IPS-NIHi7 (cell line): ENCODE data around the gene GALK1.
"Not testable (repeated sequence)": the region's sequence is repeated elsewhere in the genome, so short reads cannot be mapped to it uniquely, and the experiment has no call there.

Experiments
- DNase-seq: peaks from one replicate; pipeline ENCODE4 v3.0.0; 2012; ENCODE audit warnings: mixed read lengths; ENCODE audit errors: extremely low spot score

GALK1 gene

DNA sequence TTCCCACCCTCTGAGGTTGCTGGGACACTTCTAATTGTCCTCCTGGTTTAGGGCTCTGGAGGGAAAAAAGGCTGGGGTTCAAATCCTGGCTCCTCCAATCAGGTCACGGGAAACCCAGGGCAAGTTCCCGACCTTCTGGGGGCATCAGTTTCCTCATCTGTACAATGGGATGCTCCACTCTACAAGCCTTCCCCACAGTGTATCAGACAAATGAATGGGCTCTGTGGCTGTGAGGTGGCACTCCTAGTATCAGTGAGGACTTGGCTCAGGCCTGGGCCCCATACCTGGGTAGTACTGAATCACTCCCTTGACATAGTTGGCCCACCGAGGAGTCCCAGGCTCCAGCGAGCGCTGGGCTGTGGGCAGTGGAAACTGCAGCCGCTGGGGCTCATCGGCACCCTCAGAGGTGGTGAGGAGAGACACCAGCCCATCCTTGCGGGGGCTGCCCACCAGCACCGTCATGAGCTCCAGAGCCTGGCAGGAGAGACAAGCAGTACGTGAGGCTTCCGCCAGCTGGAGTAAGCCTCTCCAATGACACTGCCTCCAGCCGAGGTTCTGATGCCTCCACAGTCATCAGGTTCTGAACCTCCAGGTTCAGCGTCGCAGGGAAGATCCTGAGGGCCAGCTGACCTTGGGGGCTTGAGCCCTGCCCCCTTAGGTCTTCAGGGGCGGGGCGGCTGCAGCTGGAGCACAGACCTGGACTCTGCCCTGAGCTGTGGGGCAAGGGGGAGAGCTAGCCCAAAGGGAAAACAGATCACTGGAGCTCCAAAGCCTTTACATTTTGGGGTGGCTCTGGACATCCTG is 1.2 kb downstream of the GALK1 start:
- DNase-seq = no peak

DNA sequence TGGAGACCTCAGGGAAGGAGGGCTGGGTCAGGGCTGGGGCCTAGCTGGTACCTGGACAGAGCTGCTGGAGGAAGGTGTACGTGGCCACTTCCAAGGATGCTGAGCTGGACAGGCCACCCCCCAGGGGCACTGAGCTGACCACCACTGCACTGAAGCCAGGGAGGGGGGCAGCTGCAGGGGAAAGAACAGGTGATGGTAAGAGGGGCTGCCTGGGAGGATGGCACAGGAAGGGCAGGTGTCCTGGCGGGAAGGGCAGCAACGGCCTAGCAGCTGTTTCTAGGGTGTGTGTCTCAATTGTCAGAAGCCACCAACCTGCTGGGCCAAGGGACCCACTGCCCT is 1.8 kb downstream of the GALK1 start:
- DNase-seq = no peak

DNA sequence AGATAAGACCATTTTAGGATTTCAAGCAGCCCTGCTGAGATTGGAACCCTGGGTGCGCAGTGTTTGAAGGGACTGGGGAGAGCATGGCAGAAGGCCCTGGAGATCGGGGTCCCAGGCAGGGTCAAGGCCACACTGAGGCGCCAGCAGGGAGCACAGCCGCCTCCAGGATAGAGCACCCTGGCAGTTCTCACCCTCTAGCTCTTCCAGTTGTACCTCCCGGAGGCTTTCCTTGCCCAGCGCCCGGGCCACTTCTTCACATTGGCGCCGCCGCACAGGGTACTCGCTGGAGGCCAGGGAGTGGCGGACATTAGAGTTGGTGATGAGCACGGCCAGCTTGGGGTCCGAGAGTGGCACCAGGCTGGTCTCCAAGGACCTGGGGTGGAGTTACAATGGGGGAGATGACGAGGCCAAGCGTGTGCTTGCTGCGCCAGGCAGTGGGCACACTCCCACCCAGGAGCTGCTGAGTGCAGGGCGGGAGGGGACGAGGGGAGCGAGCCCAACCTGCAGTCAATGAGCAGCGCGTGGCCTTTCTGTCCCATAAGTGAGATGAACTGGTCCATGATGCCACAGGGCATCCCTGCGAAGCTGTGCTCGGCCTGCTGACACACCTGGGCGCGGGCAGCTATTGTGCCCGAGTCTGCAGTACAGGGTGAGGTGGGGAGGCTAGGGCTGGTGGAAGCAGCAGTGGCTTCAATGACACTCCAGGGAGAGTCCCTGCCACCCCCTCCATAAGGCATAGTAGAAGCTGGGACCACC is 2.3 kb downstream of the GALK1 start:
- DNase-seq = no peak

GRCh38 chr17:75759978-75760640 is 4.9 kb downstream of the GALK1 start:
- DNase-seq = not testable (repeated sequence)

- DNase-seq = no peak
These were observed 5.5 kb downstream of the GALK1 start for GRCh38 chr17:75759457-75759856.

DNA sequence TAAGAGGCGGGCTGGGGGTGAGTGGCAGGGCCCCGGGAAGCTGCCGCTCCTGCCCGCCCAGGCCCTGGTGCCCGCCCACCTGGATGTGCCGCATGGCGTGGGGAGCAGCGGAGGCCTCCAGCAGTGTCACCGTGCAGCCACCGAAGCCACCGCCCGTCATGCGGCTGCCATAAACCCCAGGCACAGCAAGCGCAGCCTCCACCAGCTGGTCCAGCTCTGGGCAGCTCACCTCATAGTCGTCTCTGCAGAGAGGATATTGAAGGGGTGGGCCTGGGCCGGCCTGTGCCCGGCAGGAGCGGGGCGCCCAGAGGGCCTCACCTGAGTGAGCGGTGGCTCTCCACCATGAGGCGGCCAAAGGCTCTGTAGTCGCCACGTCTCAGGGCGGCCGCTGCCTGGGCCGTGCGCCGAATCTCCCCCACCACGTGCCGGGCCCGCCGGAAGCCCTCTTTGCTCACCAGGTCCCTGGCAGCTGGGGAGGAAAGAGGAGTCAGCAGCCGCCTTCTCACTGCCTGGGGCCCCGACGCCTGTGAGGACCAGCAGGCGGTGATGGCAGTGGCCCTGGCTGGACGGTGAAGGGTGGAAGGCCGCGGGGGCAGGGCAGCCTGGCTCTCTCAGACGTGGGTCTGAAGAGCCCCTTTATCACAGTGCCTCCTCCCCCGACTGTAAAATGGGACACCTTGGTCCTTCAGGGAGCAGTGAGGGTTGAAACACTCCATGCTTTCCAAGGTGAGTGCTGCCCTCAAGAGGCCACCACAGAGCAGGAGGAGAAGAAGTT is 6.7 kb downstream of the GALK1 start:
- DNase-seq = no peak

DNA sequence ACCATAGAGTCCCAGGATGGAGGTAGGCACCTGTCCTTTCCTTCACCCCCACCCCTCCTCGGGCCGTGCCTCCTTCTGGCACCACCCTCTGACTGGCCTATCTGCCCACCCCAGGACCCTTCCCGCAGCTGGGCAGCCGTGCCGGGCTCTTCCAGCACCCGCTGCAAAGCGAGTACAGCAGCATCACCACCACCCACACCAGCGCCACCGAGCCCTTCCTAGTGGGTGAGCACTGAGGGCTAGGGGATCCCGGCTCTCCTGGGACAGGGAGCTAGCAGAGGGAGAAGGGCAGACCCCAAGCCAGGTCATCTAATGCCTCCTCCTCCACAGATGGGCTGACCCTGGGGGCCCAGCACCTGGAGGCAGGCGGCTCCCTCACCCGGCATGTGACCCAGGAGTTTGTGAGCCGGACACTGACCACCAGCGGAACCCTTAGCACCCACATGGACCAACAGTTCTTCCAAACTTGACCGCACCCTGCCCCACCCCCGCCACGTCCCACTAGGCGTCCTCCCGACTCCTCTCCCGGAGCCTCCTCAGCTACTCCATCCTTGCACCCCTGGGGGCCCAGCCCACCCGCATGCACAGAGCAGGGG is 7.8 kb downstream of the GALK1 start:
- DNase-seq = no peak

DNA sequence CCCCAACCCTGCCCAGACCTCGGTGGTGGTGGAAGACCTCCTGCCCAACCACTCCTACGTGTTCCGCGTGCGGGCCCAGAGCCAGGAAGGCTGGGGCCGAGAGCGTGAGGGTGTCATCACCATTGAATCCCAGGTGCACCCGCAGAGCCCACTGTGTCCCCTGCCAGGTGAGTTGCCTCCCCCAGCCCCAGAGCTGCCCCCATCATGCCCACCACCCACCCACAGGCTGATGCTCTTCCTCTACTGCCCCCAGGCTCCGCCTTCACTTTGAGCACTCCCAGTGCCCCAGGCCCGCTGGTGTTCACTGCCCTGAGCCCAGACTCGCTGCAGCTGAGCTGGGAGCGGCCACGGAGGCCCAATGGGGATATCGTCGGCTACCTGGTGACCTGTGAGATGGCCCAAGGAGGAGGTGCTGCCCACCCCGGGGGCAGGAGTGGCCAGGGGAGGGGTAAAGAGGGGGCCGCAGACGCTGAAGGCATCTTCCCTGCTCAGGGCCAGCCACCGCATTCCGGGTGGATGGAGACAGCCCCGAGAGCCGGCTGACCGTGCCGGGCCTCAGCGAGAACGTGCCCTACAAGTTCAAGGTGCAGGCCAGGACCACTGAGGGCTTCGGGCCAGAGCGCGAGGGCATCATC is 8.4 kb downstream of the GALK1 start:
- DNase-seq = no peak

DNA sequence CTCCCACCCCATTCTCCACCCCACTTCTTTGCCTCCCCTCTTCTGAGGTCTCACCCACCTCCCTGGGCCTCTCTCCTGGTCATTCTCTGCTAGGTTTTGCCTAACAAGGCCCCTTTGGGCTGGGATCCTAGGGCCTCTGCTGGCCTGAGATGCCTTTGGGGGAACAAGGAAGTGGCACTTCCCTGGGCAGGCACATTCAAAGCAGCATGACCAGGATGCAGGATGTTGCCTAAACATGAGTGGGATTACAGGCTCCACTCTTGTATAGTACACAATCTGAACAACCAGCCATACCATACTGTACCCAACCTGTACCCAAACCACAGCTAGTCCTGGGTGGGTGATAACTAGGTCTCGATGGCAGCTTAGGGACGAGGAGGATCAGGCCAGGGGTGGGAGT is 9.0 kb downstream of the GALK1 start:
- no peak for DNase-seq

GRCh38 chr17:75755205-75755901 is 9.6 kb downstream of the GALK1 start:
- DNase-seq = no peak

GRCh38 chr17:75754378-75755204 is 10.4 kb downstream of the GALK1 start:
- no peak for DNase-seq

DNA sequence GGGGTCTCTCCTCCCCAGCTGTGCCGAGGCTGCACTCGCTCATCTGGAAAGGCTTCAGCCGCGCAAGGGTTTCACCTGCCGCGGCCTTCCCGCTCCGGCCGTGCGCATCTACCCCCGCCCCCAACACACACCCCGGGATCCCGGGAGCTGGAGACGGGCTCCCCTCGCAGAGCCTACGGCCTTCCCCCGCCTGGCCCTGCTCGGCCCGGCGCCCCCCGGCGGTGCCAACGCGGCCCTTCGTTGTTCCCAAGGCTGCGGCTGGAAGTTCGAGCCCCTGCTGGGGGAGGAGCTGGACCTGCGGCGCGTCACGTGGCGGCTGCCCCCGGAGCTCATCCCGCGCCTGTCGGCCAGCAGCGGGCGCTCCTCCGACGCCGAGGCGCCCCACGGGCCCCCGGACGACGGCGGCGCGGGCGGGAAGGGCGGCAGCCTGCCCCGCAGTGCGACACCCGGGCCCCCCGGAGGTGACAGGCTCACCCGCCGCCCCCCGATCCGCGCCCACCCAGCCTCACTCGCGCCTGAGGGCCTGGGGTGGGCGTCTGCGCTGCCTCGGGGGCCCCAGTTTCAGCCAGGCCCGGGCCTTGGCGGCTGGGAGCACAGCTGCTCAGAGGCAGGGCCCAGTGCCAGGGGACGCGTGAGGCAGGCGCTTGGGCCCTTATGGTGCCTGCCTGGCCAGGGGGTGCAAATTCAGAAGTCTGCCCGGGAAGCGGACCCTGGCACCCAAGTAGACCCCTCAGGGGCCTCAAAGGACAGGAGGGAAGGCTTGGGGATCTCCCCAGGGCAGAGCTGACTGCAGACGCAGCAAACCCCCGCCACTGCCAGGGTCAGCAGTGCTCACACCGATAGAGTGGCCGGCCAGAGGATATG is 11.2 kb downstream of the GALK1 start:
- peak; percentile 89 for DNase-seq

DNA sequence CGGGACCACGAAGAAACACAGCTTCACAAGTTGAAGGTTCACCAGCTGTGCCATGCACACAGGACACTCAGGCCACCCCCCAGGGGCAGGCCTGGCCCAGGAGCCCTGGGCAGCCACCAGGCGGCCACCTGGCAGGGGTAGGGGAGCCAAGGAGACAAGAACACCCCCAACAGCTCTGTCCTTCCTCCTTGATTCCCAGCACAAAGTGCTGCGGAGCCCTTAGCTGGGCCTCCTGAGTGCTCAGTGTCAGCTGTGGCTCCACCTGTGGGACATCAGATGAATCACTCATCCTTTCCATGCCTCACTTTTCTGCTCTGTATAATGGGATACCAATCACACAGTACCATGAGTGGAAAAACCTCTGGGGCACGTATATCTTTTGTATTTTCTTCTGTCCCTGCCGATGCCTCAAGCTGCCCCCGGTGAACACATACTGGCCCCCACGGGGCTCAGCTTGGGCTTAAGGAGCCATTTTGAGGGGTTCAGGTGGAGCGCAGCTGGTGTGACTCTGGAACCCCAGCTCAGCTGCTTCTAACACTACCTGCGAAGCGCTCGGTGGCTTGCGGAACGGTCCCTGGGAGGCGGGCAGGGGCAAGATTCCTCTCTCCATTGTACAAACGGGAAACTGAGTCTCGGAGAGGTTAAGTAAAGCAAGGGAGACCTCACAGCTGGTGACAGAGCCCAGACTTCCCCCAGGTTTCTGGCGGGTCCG is 12.0 kb downstream of the GALK1 start:
- no peak for DNase-seq

DNA sequence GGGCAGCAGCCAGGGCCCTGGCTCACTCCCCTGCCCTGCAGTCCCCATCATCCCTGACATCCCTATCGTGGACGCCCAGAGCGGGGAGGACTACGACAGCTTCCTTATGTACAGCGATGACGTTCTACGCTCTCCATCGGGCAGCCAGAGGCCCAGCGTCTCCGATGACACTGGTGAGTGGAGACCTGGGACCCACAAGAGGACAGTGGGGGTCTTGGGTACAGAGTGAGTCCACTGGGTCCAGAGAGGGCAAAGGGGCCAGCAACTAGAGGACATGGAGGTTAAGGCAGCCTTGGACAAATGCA is 12.6 kb downstream of the GALK1 start:
- DNase-seq = no peak

- DNase-seq = no peak
These were observed 13.2 kb downstream of the GALK1 start for GRCh38 chr17:75751676-75752404.

GRCh38 chr17:75750661-75751423 is 14.2 kb downstream of the GALK1 start:
- DNase-seq = no peak
